Measurements from ENCODE around the gene EXD2. TPM values are rescaled to one million over a fixed set of nuclear protein-coding genes. Genes with fewer than 3 reads are reported as not detected.

EXD2 gene
- total and polyA plus RNA-seq, 2 of the 13 experiments (the other 11 are each of a cell fraction or from before 2014, with no cell fraction given) = 9.5 to 15.1 TPM

- Histone ChIP-seq H3K4me3 (replicated peaks in 1 of 3; ENCODE audit: insufficient read depth in 1 of 3, low read depth in 2 of 3, low read length in 3 of 3) (no peak overlapping the region), H3K4me1 (ENCODE audit: insufficient read depth, low read length) (peaks cover 9% of the 10 kb centered on the region; the same call in 1 of the 2 replicates), H4K20me1 (ENCODE audit: insufficient read depth, low read length) (no peaks in the 10 kb centered on the region), H3K79me2 (ENCODE audit: insufficient read depth, low read length) (no peaks in the 10 kb centered on the region), H3K4me2 (ENCODE audit: low read depth, low read length) (no peak overlapping the region), H3K27ac (ENCODE audit: extremely low read length, insufficient read depth, low read length) (no peak overlapping the region), H3K27me3 (ENCODE audit: control insufficient read depth in 1 of 2, insufficient read depth in 2 of 2, low read length in 2 of 2) (no peaks in the 10 kb centered on the region), H3K9ac (ENCODE audit: insufficient read depth, low read depth, low read length) (no peak overlapping the region), H3K36me3 (replicated peaks in 1 of 2; ENCODE audit: control insufficient read depth in 1 of 2, insufficient read depth in 2 of 2, low read length in 2 of 2) (no peaks in the 10 kb centered on the region), H3K9me3 (ENCODE audit: low read length) (no peaks in the 10 kb centered on the region), H2AFZ (ENCODE audit: low read length) (no peak overlapping the region)
- ATAC-seq (no peak), DNase-seq (ENCODE audit: low spot score) (no peak), FAIRE-seq (no peak)
- intact Hi-C loops (cut with micrococcal nuclease; ENCODE audit: unreplicated experiment) (no loop called here), in situ Hi-C loops (cut with HindIII; ENCODE audit: extremely low pct_ligation_motif_present, low pct_unique_long_range_greater_than_20kb) (no loop called here)
- POLR2A ChIA-PET = no interaction called here
- BruUV-seq (replicated peaks) = no TSS peak
- CTCF ChIA-PET (ENCODE audit: low intra/inter-chr PET ratio, low total read pairs) = no interaction called here
- 59% methylated on average over 6 of the region's 6 CpGs for WGBS (ENCODE audit: low lambda C conversion rate)
- TF ChIP-seq RFXANK (CRISPR knock-in tag; IDR thresholded peaks at IDR 0.05) = no peak
- no peak for TF ChIP-seq GLI4 (CRISPR knock-in tag; IDR thresholded peaks at IDR 0.05; ENCODE audit: borderline replicate concordance)
- no peak for TF ChIP-seq NFIC (IDR thresholded peaks at IDR 0.05; ENCODE audit: low read length)
- no peak for TF ChIP-seq ZNF33B (CRISPR knock-in tag; IDR thresholded peaks at IDR 0.05)
- no peak for TF ChIP-seq HDAC1 (CRISPR knock-in tag; IDR thresholded peaks at IDR 0.05)
- no peak for TF ChIP-seq THAP11 (CRISPR knock-in tag; IDR thresholded peaks at IDR 0.05)
- TF ChIP-seq YY1 (IDR thresholded peaks at IDR 0.05; ENCODE audit: insufficient read depth, insufficient replicate concordance, low read depth, low read length) = no peak
- TF ChIP-seq SNRNP70 (IDR thresholded peaks at IDR 0.05; ENCODE audit: low read depth, low read length) = no peak
- no peak for TF ChIP-seq CENPT (CRISPR knock-in tag; IDR thresholded peaks at IDR 0.05; ENCODE audit: low read depth)
- no peak for TF ChIP-seq ZNF414 (CRISPR knock-in tag; IDR thresholded peaks at IDR 0.05)
- no peak for TF ChIP-seq SRSF9 (IDR thresholded peaks at IDR 0.05; ENCODE audit: borderline replicate concordance, insufficient read depth, low read depth, low read length, poor library complexity, severe bottlenecking)
- TF ChIP-seq TBL1XR1 (IDR thresholded peaks at IDR 0.05; ENCODE audit: borderline replicate concordance, low read length, partially characterized antibody) = no peak
- no peak for TF ChIP-seq SP1 (IDR thresholded peaks at IDR 0.05)
- no peak for TF ChIP-seq SP1 (CRISPR knock-in tag; IDR thresholded peaks at IDR 0.05)
- no peak for TF ChIP-seq HNRNPLL (IDR thresholded peaks at IDR 0.05; ENCODE audit: low read depth, low read length, poor library complexity, severe bottlenecking)
- TF ChIP-seq DRAP1 (CRISPR knock-in tag; IDR thresholded peaks at IDR 0.05) = no peak
- no peak for TF ChIP-seq USF2 (IDR thresholded peaks at IDR 0.05; ENCODE audit: low read depth, low read length)
- no peak for TF ChIP-seq USF2 (CRISPR knock-in tag; IDR thresholded peaks at IDR 0.05; ENCODE audit: borderline replicate concordance)
- TF ChIP-seq NFIB (CRISPR knock-in tag; IDR thresholded peaks at IDR 0.05; ENCODE audit: borderline replicate concordance) = no peak
- no peak for TF ChIP-seq THAP9 (CRISPR knock-in tag; IDR thresholded peaks at IDR 0.05; ENCODE audit: borderline replicate concordance)
- TF ChIP-seq MAX (IDR thresholded peaks at IDR 0.05) = no peak
Measured at GRCh38 chr14:69282448-69282847, 91.2 kb downstream of the EXD2 start.

Measured in HepG2 (cell line).